Astrocyte (in vitro differentiated cells and primary cell): Measurements from ENCODE around the gene SORT1. TPM values are rescaled to one million over a fixed set of nuclear protein-coding genes. Genes with fewer than 3 reads are reported as not detected.
A peak's percentile ranks its signal among the peaks of the same experiment; 100 is the strongest.

Source experiments
- DNase-seq: peaks from one replicate; pipeline ENCODE4 v3.0.0-alpha.2; 2010; ENCODE audit warnings: low read depth
- FAIRE-seq: peaks from 2 replicates; lab custom pipeline; 2011; peaks lifted over from hg19 to GRCh38; lab: Jason Lieb, UNC
- H2AFZ ChIP-seq: 2 replicates; pipeline ENCODE4 v1.6.0; 2012; ENCODE audit warnings: low read depth, low read length, inconsistent platforms
- H3K27ac ChIP-seq: 2 replicates; pipeline ENCODE4 v1.5.1; 2011; ENCODE audit warnings: low read depth, low read length, inconsistent platforms
- H3K27me3 ChIP-seq: 2 replicates; pipeline ENCODE4 v1.6.0; 2011; ENCODE audit warnings: low read length, inconsistent platforms; ENCODE audit not compliant: insufficient read depth
- H3K36me3 ChIP-seq: 2 replicates; pipeline ENCODE4 v1.5.1; 2011; ENCODE audit warnings: low read length, inconsistent platforms; ENCODE audit not compliant: insufficient read depth
- H3K4me1 ChIP-seq: 2 replicates; pipeline ENCODE4 v1.5.1; 2011; ENCODE audit warnings: low read length, inconsistent platforms; ENCODE audit not compliant: insufficient read depth
- H3K4me2 ChIP-seq: 2 replicates; pipeline ENCODE4 v1.6.0; 2012; ENCODE audit warnings: low read length, inconsistent platforms
- H3K4me3 ChIP-seq: 2 replicates; pipeline ENCODE4 v1.5.1; 2011; ENCODE audit warnings: low read depth, mild to moderate bottlenecking, low read length, inconsistent platforms; ENCODE audit not compliant: insufficient read depth
- H3K79me2 ChIP-seq: 2 replicates; pipeline ENCODE4 v1.6.0; 2012; ENCODE audit warnings: mild to moderate bottlenecking, low read length, inconsistent platforms; ENCODE audit not compliant: insufficient read depth
- H3K9ac ChIP-seq: 2 replicates; pipeline ENCODE4 v1.6.0; 2012; ENCODE audit warnings: mild to moderate bottlenecking, low read length, inconsistent platforms
- H3K9me3 ChIP-seq: 2 replicates; pipeline ENCODE4 v1.5.1; 2012; ENCODE audit warnings: low read depth, mild to moderate bottlenecking, low read length, inconsistent platforms; ENCODE audit not compliant: insufficient read depth
- H4K20me1 ChIP-seq: 2 replicates; pipeline ENCODE4 v1.6.0; 2012; ENCODE audit warnings: low read length, inconsistent platforms; ENCODE audit not compliant: insufficient read depth
- H3K27ac Mint-ChIP-seq: one replicate; pipeline ENCODE4 v1.8.0; 2021; ENCODE audit warnings: mild to moderate bottlenecking, mixed read lengths; ENCODE audit not compliant: unreplicated experiment
- H3K27me3 Mint-ChIP-seq: one replicate; pipeline ENCODE4 v1.8.0; 2021; ENCODE audit warnings: low read depth, mixed read lengths; ENCODE audit not compliant: unreplicated experiment
- H3K36me3 Mint-ChIP-seq: one replicate; pipeline ENCODE4 v1.8.0; 2021; ENCODE audit warnings: low read depth, mixed read lengths; ENCODE audit not compliant: unreplicated experiment
- H3K4me1 Mint-ChIP-seq: one replicate; pipeline ENCODE4 v1.8.0; 2021; ENCODE audit warnings: low read depth, mixed read lengths; ENCODE audit not compliant: unreplicated experiment
- H3K4me3 Mint-ChIP-seq: one replicate; pipeline ENCODE4 v1.8.0; 2021; ENCODE audit warnings: mild to moderate bottlenecking, moderate library complexity, mixed read lengths; ENCODE audit not compliant: unreplicated experiment
- H3K9me3 Mint-ChIP-seq: one replicate; pipeline ENCODE4 v1.8.0; 2021; ENCODE audit warnings: mild to moderate bottlenecking, mixed read lengths; ENCODE audit not compliant: unreplicated experiment
- EZH2 ChIP-seq: IDR thresholded peaks from 2 replicates; pipeline ENCODE4 v1.6.1; 2012; ENCODE audit warnings: mild to moderate bottlenecking, low read length, inconsistent platforms; ENCODE audit not compliant: insufficient read depth
- total RNA-seq: library from RNA; stranded (reverse); gene quantifications from 2 replicates; pipeline ENCODE4 v1.2.1, GENCODE V29; 2021
- TF ChIP-seq, protein P1 (sequence below): IDR thresholded peaks from 2 replicates; pipeline ENCODE4 v1.5.1; 2011; ENCODE audit warnings: low read depth, mild to moderate bottlenecking, inconsistent platforms, low read length, moderate library complexity; ENCODE audit not compliant: insufficient read depth

SORT1 gene
- total RNA-seq, 1 donor from 2014 or later: 135 TPM

DNA sequence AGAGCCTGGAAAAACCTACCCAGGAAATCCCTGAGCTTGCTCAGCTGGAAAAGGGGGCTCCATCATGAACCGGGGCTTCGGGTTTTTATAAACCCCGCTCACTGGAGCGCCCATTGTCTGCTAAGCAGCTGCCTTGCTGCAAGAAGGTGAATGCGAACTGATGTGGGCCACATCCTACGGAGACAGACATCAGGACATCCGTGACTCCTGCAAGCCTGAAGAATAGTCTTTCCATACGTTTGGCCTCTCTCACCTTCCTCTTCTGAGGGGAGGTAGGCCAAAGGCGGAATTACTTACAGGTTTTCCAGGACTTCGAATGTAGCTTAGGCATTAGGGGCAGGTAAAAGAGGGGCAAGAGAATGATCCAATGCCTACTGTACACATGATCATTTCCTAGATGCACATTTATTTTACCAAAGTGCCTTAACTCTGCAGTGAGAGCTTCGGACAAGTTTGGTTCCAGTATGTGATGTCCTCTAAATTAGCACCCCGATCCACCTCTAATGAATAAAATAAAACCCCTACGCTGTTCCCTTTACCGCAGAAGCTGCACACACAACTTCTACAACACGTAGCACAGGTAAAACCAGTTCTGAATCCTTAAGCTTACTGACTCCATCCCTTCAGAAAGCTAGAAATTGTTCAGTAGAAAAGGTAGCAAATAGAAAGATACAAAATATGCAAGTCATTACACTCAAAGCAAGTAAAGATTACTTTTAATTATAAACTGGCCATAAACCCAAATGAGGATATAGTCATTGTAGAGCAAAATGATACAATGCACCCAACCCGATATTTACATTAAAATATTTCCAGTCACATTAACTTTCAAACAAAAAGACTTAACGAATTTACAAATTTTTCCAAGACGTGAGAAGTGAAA lies 866 bp upstream of the SORT1 start:
- H2AFZ ChIP-seq: peak overlapping the region; percentile 51
- H3K4me2 ChIP-seq: peak overlapping the region; percentile 94
- Mint-ChIP-seq H3K36me3 (no peaks in the 10 kb centered on the region), H3K4me3 (peak overlapping the region; percentile 86), H3K27me3 (no peaks in the 10 kb centered on the region), H3K9me3 (no peaks in the 10 kb centered on the region), H3K4me1 (peaks cover 22% of the 10 kb centered on the region), H3K27ac (no peak overlapping the region)
- TF ChIP-seq, protein P1, sequence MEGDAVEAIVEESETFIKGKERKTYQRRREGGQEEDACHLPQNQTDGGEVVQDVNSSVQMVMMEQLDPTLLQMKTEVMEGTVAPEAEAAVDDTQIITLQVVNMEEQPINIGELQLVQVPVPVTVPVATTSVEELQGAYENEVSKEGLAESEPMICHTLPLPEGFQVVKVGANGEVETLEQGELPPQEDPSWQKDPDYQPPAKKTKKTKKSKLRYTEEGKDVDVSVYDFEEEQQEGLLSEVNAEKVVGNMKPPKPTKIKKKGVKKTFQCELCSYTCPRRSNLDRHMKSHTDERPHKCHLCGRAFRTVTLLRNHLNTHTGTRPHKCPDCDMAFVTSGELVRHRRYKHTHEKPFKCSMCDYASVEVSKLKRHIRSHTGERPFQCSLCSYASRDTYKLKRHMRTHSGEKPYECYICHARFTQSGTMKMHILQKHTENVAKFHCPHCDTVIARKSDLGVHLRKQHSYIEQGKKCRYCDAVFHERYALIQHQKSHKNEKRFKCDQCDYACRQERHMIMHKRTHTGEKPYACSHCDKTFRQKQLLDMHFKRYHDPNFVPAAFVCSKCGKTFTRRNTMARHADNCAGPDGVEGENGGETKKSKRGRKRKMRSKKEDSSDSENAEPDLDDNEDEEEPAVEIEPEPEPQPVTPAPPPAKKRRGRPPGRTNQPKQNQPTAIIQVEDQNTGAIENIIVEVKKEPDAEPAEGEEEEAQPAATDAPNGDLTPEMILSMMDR: no peak
- TF ChIP-seq EZH2: no peak
- peak overlapping the region; percentile 27 for H3K27ac ChIP-seq
- FAIRE-seq (no peak), DNase-seq (no peak)
- H3K79me2 ChIP-seq: peaks cover 34% of the 10 kb centered on the region
- H3K27me3 ChIP-seq: no peaks in the 10 kb centered on the region
- H3K4me3 ChIP-seq: peak overlapping the region; percentile 70
- H4K20me1 ChIP-seq: no peaks in the 10 kb centered on the region
- peaks cover 10% of the 10 kb centered on the region for H3K36me3 ChIP-seq
- H3K4me1 ChIP-seq: peaks cover 28% of the 10 kb centered on the region
- H3K9ac ChIP-seq: peak overlapping the region; percentile 71
- no peaks in the 10 kb centered on the region for H3K9me3 ChIP-seq

DNA sequence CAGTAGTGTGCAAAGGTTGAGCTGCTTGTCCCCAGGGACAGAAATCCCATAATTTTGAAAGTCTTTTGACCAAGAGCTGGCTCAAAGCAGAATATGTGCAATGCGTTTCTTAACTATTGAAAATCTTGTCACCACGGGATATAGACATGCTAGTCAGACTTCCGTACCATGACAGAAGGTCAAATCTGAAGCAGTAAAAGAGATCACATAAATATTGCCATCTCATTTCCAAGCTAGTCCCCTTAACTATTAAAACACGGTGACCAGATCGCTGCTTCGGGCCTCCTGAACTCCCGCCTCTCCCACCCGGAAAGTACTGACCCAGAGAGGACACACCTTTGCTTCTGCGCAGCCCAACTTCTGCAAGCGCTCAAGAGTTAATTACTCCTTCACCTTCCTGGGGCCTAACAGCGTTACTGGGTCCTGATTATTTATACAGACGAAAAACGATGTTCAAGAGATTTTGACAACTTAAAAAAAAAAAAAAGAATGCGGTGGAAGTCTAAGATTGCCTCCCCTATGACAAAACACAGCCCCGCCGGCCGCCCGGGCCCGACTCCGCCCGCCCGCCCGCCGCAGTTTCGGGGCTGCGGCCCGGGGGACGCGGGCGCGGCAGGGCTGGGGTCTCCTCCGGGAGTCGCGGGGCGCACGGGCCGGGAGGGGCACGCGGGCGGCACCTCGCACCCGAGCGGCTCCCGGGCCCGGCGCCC lies 692 bp downstream of the SORT1 start:
- Histone ChIP-seq H3K79me2 (peaks cover 50% of the 10 kb centered on the region), H3K9ac (peak overlapping the region; percentile 75), H3K4me2 (peak overlapping the region; percentile 94)

More for the DNA sequence above, 692 bp downstream of the SORT1 start:
- TF ChIP-seq, protein P1: no peak
- TF ChIP-seq EZH2: no peak
- no peaks in the 10 kb centered on the region for H3K9me3 Mint-ChIP-seq
- no peaks in the 10 kb centered on the region for H4K20me1 ChIP-seq
- no peaks in the 10 kb centered on the region for H3K27me3 Mint-ChIP-seq
- peak overlapping the region; percentile 82 for H3K27ac Mint-ChIP-seq
- no peaks in the 10 kb centered on the region for H3K36me3 Mint-ChIP-seq
- H2AFZ ChIP-seq: peak overlapping the region; percentile 53
- H3K4me3 ChIP-seq: peak overlapping the region; percentile 70
- peaks cover 2% of the 10 kb centered on the region for H3K36me3 ChIP-seq
- H3K4me1 ChIP-seq: peaks cover 44% of the 10 kb centered on the region
- peak overlapping the region; percentile 29 for H3K27ac ChIP-seq
- FAIRE-seq (no peak), DNase-seq (no peak)
- H3K4me1 Mint-ChIP-seq: peaks cover 37% of the 10 kb centered on the region
- no peaks in the 10 kb centered on the region for H3K9me3 ChIP-seq
- no peaks in the 10 kb centered on the region for H3K27me3 ChIP-seq
- peak overlapping the region; percentile 97 for H3K4me3 Mint-ChIP-seq
